WTC11 (cell line): ENCODE measurements around the gene VCX3A.
"Not testable (repeated sequence)": the region's sequence is repeated elsewhere in the genome, so short reads cannot be mapped to it uniquely, and the experiment has no call there.

Experiments
- ATF3 ChIP-seq: sonication (generic); formaldehyde crosslinking; conservative IDR thresholded peaks from 2 replicates; pipeline ENCODE4 v1.8.1; 2022; ENCODE audit warnings: mild to moderate bottlenecking, missing genetic modification reagents
- CTCF ChIP-seq: fragments of 200-600 bp; IDR thresholded peaks from 2 replicates; pipeline ENCODE4 v1.8.0; 2022; ENCODE audit warnings: antibody characterized with exemption
- MLX ChIP-seq: sonication (generic); formaldehyde crosslinking; IDR thresholded peaks from 2 replicates; pipeline ENCODE4 v1.8.1; 2023; ENCODE audit warnings: mild to moderate bottlenecking, missing genetic modification reagents, moderate library complexity

GRCh38 chrX:6535018-6535417 lies at the start of gene VCX3A:
- not testable (repeated sequence) for TF ChIP-seq CTCF; ATF3 (CRISPR knock-in tag); MLX (CRISPR knock-in tag)
